Peyer's patch (tissue), 4 donors: ENCODE data around the gene LILRB4. TPM values are rescaled to one million over a fixed set of nuclear protein-coding genes. Genes with fewer than 3 reads are reported as not detected.

ENCODE experiments used
- DNase-seq, 3 donors: peaks; one replicate each; pipeline ENCODE4 v3.0.0-alpha.2; 2017 to 2019
- H3K27ac ChIP-seq, 4 donors: fragments of 200-600 bp; sonication (generic); one replicate each; pipeline ENCODE4 v1.5.1; 2016 to 2019
- H3K27me3 ChIP-seq, 2 donors: fragments of 200-600 bp; sonication (generic); one replicate each; pipeline ENCODE4 v1.5.1; 2019
- H3K36me3 ChIP-seq, 3 donors: fragments of 200-600 bp; sonication (generic); one replicate each; pipeline ENCODE4 v1.5.1; 2016 to 2019
- H3K4me1 ChIP-seq, 4 donors: fragments of 200-600 bp; sonication (generic); one replicate each; pipeline ENCODE4 v1.5.1; 2016 to 2019
- H3K4me3 ChIP-seq, 4 donors: fragments of 200-600 bp; sonication (generic); 1 replicate in 3 of 4; 2 replicates in 1 of 4; pipeline ENCODE4 v1.5.1; 2016 to 2019; ENCODE audit warnings: mild to moderate bottlenecking in 1 of 4
- H3K9me3 ChIP-seq, 4 donors: fragments of 200-600 bp; sonication (generic); one replicate each; pipeline ENCODE4 v1.5.1; 2016 to 2019; ENCODE audit warnings: mild to moderate bottlenecking in 1 of 4
- POLR2A ChIP-seq, 2 donors: fragments of 450-650 bp; IDR thresholded peaks; one replicate each; pipeline ENCODE4 v1.5.1; 2017; ENCODE audit warnings: antibody characterized with exemption in 2 of 2, mild to moderate bottlenecking in 2 of 2, moderate library complexity in 2 of 2
- total RNA-seq, 4 donors: library from RNA; depleted of rRNA; stranded (reverse); fragments of >200 nt; gene quantifications; one replicate each; pipeline ENCODE4 v1.1.0, GENCODE V29; 2016
- TF ChIP-seq, protein P1 (sequence below), 6 experiments: fragments of 450-650 bp in 4 of 6; fragments of 200-600 bp in 2 of 6; sonication (generic) in 1 of 6; IDR thresholded peaks; one replicate each; pipeline ENCODE4 v1.5.1; 2017 to 2019; ENCODE audit warnings: antibody characterized with exemption in 6 of 6, mild to moderate bottlenecking in 3 of 6, moderate library complexity in 1 of 6

LILRB4 gene
- total RNA-seq, 4 donors from 2014 or later = 0.53 to 2.8 (median 2.6) TPM; not detected in 1

DNA sequence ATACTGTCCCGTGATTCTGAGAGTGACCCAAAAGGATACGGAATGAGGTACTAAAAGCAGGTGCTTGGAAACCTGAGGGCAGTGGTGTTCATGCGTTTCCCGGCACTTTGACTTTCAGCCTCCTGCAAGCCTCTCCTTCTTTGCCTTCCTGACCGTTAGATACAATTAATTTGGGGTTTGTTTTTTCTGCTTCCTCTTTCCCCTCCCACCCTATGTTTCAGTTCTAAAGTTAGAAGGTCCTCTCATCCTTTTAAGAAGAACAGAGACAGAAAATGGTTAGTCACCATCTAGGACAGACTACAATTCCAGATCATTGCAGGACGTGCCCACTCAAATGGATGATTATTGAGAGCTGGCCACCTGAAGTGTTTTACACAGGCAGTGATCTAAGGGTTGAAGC, 1.8 kb upstream of the LILRB4 start:
- no peaks in the 10 kb centered on the region for H3K9me3 ChIP-seq
- H3K4me1 ChIP-seq = no peaks in the 10 kb centered on the region
- H3K27ac ChIP-seq = no peak overlapping the region
- DNase-seq = no peak
- H3K27me3 ChIP-seq = no peaks in the 10 kb centered on the region
- no peaks in the 10 kb centered on the region for H3K36me3 ChIP-seq
- H3K4me3 ChIP-seq = no peak overlapping the region
- no peak for TF ChIP-seq POLR2A (IDR thresholded peaks at IDR 0.05)
- TF ChIP-seq, protein P1, sequence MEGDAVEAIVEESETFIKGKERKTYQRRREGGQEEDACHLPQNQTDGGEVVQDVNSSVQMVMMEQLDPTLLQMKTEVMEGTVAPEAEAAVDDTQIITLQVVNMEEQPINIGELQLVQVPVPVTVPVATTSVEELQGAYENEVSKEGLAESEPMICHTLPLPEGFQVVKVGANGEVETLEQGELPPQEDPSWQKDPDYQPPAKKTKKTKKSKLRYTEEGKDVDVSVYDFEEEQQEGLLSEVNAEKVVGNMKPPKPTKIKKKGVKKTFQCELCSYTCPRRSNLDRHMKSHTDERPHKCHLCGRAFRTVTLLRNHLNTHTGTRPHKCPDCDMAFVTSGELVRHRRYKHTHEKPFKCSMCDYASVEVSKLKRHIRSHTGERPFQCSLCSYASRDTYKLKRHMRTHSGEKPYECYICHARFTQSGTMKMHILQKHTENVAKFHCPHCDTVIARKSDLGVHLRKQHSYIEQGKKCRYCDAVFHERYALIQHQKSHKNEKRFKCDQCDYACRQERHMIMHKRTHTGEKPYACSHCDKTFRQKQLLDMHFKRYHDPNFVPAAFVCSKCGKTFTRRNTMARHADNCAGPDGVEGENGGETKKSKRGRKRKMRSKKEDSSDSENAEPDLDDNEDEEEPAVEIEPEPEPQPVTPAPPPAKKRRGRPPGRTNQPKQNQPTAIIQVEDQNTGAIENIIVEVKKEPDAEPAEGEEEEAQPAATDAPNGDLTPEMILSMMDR (IDR thresholded peaks at IDR 0.05) = no peak

DNA sequence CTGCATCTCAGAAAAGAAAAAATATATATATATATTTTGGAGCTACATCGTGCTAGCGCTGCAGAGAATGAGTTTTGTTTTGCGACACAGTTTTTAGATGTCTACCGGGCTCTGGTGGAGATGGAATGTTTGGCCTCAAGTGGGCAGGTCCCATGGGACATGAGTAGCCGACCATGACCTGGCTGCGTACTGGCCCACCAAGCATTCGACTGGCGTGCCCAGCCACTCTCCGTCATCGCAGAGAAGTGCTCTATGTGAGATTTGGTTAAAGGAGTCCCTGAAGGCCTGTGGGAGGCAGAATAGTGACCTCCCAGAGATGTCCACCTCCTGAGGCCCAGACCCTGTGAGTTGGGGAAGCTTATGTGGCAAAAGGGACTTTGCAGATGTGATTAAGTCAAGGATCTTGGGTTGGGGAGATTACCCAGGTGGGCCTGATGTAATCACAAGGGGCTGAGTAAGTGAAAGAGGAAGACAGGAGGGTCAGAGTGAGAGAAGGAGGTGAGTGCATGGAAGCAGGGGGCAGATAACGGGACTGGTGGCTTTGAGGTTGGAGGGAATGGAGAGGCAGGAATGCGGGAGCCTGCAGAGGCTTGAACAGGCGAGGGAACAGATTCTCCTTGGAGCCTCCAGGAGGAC, 821 bp upstream of the LILRB4 start:
- H3K9me3 ChIP-seq = no peaks in the 10 kb centered on the region
- DNase-seq = no peak

DNA sequence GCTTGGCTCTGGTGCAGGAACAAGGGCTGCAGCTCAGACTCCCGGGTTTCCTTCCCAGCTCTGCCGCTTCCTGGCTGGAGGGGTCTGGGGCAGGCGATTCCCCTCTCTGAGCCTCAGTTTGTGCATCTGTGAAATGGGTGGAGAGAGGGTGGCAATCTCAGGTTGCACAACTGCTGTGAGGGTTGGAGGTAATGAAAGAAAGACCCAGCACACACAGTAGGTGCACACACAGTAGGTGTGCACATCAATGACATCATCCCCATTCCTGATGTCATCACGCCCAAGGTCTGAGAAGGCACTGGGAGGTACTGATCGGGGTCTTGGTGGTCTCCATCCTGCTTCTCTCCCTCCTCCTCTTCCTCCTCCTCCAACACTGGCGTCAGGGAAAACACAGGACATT, 2.7 kb downstream of the LILRB4 start:
- no peaks in the 10 kb centered on the region for H3K9me3 ChIP-seq
- H3K4me1 ChIP-seq = no peaks in the 10 kb centered on the region
- H3K4me3 ChIP-seq = no peak overlapping the region
- TF ChIP-seq POLR2A (IDR thresholded peaks at IDR 0.05) = no peak
- TF ChIP-seq, protein P1 (IDR thresholded peaks at IDR 0.05) = no peak
- no peaks in the 10 kb centered on the region for H3K36me3 ChIP-seq
- H3K27me3 ChIP-seq = no peaks in the 10 kb centered on the region
- no peak overlapping the region for H3K27ac ChIP-seq
- DNase-seq = no peak

More for the DNA sequence above, 821 bp upstream of the LILRB4 start:
- no peak overlapping the region for H3K4me3 ChIP-seq
- no peaks in the 10 kb centered on the region for H3K4me1 ChIP-seq
- H3K36me3 ChIP-seq = no peaks in the 10 kb centered on the region
- no peaks in the 10 kb centered on the region for H3K27me3 ChIP-seq
- TF ChIP-seq, protein P1 (IDR thresholded peaks at IDR 0.05) = no peak
- no peak for TF ChIP-seq POLR2A (IDR thresholded peaks at IDR 0.05)
- no peak overlapping the region for H3K27ac ChIP-seq

DNA sequence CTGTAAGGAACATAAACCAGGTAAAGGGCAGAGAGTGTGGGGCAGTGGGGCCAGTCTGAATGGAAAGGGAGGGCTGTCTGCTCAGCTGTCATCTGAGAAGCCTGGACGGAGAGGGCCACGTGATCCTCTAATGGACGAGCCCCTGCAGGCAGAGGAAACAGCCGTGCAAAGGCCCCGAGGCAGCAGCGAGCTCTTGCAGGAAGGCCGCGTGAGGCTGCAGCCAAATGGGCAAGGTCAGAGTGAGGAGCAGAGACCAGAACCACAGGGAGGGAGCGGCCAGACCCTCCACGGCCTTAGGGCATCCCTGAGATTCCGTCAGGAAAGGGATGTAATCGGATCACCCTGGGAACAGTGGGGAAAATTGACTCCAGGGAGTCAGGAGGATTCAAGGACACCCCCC, 4.4 kb downstream of the LILRB4 start:
- no peak overlapping the region for H3K4me3 ChIP-seq
- H3K4me1 ChIP-seq = no peaks in the 10 kb centered on the region
- H3K27me3 ChIP-seq = no peaks in the 10 kb centered on the region
- TF ChIP-seq, protein P1 (IDR thresholded peaks at IDR 0.05) = no peak
- no peak for TF ChIP-seq POLR2A (IDR thresholded peaks at IDR 0.05)
- DNase-seq = no peak
- H3K36me3 ChIP-seq = no peaks in the 10 kb centered on the region
- H3K9me3 ChIP-seq = no peaks in the 10 kb centered on the region
- H3K27ac ChIP-seq = no peak overlapping the region

DNA sequence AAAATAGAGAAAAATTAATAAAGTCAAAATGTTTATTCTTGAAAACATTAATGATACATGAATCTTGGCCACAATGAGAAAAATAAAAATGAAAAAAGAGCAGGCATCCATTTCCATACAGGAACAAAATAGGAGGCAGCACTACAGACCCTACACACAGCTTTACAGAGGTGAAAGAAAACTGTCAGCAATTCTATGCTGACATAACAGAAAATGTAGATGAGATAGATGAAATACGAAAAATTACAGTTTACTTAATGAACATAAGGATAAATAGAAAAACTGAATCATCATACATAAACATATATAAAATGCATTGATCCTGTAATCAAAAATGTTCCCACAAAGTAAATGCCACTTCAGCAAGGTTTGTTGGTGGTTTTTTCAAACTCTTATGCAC, 5.6 kb downstream of the LILRB4 start:
- TF ChIP-seq POLR2A (IDR thresholded peaks at IDR 0.05) = no peak
- TF ChIP-seq, protein P1 (IDR thresholded peaks at IDR 0.05) = no peak
- no peak overlapping the region for H3K4me3 ChIP-seq
- DNase-seq = no peak

More for the DNA sequence above, 5.6 kb downstream of the LILRB4 start:
- Histone ChIP-seq H3K9me3 (no peaks in the 10 kb centered on the region), H3K27me3 (no peaks in the 10 kb centered on the region), H3K4me1 (no peaks in the 10 kb centered on the region), H3K27ac (no peak overlapping the region), H3K36me3 (no peaks in the 10 kb centered on the region)
